HG03064 (cell line): ENCODE measurements around the gene CAMK2D.
"Not testable (repeated sequence)": the region's sequence is repeated elsewhere in the genome, so short reads cannot be mapped to it uniquely, and the experiment has no call there.

Source experiments
- ATAC-seq: cut with Tn5 transposase; IDR thresholded peaks from one replicate; pipeline ENCODE4 v1.9.1; 2021; ENCODE audit warnings: low read depth; ENCODE audit not compliant: unreplicated experiment

The CAMK2D gene

DNA sequence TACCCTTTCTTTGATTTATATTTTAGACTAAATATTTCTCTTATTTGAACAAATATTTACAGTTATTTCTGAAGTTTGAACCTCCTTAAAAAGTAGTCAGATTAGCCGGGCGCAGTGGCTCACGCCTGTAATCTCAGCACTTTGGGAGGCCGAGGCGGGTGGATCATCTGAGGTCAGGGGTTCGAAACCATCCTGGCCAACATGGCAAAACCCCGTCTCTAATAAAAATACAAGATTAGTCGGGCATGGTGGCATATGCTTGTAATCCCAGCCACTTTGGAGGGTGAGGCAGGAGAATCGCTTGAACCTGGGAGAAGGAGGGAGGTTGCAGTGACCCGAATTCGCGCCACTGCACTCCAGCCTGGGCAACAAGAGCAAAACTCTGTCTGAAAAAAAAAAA, 2.4 kb upstream of the CAMK2D start:
- ATAC-seq, result not testable (repeated sequence)

DNA sequence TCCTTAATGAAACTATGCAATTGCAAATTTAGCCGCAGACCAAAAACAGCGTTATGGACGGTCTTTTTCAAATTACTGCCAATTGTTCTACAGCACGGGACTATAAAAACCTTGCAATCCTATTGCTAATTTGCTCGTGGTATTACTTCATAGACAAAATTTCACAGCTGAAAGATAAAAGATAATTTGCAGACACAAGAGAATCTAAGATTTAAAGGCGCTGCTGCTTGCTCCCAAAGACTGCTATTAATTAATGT, 1.4 kb upstream of the CAMK2D start:
- ATAC-seq, result no peak

DNA sequence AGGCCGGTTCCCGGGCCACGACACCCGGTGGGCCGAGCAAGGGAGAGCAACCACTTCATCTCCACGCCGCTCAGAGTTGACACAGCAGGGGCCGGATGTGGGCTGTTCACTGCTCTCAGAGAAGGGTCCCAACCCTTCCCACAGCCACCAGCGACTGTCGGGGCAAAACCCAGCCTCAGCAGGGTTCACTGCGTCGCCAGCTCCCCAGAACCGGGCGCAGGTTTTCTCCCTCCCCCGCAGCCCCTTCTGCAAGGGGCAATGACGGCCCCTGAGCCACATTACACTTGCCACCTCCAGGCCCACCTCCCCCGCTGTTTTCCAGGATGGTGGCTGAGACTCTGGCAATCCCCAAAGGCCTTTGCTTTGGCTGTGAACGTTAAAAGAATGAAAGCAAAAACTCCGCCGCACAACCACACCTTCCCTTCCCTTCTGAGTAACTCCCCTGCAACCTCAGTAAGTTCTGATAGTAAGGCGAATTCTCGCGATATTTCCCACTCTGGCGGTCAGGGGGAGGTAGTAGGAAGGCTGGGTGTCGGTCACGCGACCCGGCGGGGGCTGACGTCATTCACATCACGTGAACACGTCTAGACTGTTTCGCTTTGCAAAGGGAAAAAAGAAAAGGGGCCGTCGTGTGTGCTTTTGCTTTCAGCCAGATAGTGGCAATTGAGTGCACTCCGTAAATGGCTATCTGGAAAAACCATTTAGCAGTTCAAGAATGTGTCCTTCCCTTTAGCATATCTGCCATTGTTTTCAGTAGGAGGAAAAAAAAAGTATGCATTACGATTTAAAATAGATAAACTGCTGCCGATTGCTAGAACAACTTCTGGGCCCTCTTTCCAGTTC, 869 bp upstream of the CAMK2D start:
- ATAC-seq, result peak; percentile 52

DNA sequence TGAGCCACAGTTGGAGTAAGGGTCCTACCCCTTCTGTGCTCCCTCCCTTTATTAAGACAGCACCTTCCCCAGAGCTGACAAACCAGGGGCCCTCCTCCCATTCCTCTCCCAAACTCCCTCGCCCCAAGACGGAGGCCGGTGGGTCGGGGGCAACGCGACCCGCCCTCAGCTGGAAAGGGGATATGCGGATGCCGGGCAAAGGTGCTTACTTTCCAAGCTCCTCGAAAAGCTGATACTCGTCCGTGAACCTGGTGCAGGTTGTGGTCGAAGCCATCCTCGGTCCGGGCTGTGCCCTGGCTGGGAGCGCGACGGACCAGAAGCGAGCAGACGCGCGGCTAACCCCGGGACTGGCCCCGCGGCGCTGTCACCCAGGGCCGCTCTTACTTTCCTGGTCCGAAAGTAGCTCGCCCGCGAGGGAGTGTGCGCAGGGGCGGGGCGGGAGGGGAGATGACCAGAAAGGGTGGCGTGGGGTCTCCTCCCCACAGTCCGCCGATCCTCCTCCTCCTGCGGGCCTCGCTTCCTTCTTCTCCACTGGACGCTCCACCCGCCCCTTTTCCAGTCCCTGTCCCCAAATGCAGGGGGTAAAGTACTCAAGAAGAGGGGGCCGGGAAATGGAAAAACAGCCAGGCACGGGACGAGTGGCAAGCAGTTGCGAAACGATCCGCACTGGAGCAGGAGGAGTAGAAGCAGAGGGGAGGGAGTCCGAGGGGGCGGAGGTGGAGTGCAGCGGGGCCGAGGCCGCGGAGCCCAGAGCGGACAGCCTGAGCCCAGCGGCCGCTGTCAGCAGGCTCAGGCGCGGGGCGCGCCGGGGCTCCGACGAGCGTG, 531 bp downstream of the CAMK2D start:
- ATAC-seq, result peak; percentile 21

DNA sequence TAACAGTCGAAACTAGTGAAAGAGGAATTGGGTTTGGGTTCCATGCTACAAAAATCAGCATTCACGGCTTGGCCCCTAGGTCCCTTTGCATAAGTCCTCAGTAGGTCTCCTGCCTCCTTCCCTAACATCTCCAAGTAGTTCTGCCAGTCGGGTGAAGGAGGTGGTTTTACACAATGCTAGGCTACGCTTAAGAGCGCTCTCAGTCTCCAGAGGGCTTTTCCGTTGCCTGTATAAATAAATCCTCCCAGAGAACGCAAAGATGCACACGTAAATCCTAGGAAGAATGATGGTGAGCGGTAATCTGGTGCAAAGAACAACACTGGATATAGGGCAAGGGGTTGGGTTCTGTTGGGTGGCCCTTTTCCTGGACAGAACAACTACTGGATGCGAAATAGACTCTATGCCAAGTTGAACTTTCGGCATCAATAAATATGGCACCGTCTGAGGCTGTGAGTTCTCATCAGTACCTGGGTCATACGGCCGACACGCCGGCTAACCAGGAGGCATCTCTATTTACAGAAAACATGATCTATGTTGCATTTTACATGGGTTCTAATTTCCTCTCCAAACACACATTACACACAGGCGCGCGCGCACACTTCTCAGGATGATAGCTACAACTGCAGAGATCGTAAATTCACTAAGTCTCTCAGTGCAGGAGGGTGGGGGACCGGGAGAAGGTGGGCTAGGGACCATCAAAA, 1.3 kb downstream of the CAMK2D start:
- no peak for ATAC-seq

DNA sequence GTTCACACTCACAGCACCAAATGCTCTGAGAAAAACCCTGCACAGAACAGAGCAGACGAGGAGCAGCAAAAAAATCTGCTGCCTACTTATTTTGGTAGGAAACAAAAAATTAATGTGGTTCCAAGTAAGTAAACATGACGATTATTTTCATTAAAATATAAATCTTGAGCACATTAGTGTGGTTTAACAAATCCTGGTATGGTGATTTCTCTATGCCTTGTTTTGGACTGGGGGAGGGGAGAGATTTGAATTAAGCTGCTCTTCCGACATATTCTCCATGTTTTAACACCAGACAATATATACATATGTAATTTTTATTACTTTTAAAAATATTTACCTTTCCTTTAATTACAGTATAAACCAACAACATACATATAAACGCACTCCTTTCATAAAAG, 1.8 kb downstream of the CAMK2D start:
- no peak for ATAC-seq

DNA sequence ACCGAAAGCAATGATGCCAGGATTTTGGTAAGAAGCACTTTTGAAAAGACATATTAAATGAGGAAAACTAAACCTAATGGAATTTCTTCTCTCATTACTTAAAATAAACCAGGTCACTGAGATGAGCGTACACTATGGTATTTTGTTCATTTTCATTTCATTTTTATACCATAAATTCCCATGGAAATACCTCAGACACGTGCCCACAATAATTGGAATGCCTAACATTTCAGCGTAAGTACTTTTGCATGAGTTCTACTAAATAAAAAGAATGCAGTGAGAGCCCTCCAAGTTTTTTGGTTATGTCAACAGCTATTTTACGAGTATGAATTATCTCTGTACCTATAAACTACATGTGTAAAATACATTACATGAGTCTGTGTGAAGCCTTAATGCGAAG, 3.2 kb downstream of the CAMK2D start:
- ATAC-seq, result no peak

DNA sequence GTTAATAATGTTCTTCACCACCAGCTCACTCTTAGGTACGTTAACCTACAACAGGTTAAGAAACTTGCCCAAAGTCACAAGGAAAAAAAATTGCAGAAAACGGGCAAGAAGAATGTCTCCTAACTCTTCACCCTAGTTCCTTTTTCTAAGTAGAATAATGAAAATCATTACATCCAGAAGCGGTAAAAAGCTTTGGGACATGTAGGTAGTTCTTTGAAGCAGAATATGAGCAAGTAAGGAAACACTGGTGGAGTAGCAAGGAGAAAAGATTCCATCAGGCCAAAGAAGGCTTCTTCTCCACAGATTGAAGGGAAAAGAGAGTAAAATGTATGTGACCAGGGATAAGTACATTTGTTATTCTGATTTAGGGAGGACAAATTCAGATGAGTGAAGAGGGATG, 4.1 kb downstream of the CAMK2D start:
- no peak for ATAC-seq

DNA sequence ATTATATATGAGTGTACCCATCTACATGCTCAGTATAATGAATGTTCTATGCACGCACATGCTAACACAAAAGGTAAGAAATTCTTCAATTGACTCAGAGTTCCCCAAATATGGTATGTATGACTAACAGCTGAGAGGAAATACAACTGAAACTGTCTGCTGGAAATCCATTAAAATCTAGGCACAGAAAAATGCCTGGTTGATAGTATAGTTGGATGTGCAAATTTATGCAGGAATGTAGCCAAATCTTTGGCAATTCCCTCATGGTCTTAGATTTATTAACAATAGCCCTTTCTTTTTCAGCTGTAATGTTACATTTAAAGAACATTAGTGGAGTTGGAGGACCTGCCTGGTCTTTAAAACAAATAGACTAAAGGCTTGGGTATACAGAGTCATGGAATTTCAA, 5.5 kb downstream of the CAMK2D start:
- ATAC-seq, result peak; percentile 68

DNA sequence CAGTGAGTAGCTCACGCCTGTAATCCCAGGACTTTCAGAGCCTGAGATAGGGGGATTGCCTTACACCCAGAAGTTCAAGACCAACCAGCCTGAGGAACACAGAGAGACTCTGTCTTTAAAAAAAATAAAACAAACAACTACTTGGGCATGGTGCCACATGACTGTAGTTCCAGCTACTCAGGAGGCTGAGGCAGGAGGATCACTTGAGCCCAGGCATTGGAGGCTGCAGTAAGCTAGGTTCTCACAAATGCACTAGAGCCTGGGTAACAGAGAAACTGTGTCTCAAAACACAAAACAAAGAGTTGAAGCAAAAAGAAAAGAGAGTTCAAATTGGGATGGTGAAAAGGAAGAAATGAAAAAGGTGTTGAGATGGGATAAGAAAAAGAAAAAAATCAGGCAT, 10.8 kb downstream of the CAMK2D start:
- no peak for ATAC-seq

DNA sequence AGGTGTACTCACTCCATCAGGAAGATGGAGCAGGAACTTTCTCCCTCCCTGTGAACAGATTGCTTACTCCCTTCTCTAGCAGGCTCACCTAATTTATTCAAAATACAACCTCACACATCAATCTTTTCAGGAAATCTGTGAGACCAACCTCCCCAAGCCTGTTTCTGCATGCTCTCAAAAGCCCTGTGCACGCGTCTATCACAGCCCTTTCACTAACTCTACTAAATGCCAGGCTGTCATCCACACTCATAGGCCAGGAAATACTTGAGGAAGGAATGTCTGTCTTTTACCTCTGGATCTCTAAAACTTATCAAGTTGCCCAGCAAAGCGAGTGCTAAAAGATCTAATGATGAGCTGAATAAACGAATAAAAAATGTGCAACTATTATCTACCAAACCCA, 11.2 kb downstream of the CAMK2D start:
- ATAC-seq, result no peak

DNA sequence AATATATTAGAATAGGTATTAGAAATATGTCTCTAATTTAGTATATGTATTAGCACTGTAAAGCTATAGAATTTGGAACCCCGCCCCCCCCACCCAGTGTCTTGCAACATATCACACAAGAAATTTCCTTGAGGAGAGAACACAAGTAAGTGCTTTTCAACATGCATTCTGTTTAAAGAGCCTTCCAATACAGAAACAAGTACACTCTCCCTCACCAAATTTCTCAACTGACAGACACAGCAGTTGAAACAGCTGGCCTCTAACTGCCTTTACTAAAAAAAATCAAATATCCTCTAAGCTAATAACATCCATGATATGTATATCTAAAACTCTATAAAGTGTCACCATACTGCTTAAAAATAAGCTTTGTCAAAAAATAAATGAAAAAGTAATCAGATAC, 12.4 kb downstream of the CAMK2D start:
- ATAC-seq, result no peak

DNA sequence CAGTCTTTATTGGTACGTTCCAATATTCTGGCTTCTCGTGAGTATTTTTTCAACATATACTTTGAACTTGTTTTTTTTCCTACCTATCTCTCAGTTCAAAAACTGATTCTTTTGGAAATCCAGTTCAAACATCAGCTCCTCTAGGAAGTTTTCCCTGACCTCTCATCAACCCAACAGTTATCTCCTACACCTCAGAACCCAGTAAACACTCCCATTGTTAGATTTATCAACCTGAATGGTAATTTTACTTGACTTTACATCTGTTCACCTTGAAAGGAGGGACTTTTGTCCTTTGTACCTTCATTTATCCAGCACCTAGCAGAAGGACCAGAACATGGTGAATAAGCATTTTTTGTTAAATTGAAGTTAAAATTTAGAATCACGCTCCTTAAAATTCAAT, 13.6 kb downstream of the CAMK2D start:
- ATAC-seq, result no peak

DNA sequence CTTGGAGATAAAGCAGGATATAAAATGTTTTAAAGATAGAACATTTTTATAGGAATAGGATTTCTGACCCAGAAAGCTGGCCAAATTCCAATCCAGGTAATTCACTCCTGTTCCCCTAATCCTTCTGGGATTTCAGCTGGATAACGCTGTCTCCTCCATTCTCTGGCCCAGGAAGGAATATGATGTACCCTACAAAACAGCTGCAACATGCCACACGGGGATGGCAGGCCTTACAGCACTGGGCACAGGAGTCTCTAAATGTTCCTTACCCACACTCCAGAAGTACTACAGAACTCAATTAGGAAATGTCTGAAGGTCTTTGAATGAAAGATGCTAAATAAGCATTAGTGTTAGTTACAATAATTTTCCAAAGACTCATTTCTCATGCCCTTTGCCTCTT, 15.8 kb downstream of the CAMK2D start:
- no peak for ATAC-seq

DNA sequence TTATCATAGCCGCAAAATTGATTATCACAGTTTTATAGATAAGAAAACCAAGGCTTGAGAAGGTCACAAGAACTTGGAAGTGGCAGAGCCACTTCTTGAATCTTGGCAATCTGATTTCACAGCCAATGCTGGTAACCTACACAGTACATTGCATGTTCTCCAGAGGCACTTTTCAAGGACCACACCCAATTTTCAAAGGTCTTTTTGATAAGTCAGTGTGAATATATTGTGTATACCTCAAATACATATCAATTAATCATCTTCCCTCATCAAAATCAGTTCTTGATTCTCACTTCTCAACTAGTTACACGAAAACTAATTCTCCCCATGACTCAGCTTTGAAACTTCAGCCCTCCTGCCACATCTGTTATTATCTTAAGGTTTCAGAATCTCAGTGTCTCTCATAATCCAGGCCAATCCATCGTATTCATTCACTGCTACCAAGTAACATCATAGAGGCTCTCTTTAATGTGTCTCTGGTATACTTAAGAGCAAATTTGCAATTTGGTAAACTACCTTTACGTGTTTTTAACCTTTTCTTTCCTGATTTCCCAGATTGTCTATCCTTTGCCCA, 16.8 kb downstream of the CAMK2D start:
- ATAC-seq, result no peak

DNA sequence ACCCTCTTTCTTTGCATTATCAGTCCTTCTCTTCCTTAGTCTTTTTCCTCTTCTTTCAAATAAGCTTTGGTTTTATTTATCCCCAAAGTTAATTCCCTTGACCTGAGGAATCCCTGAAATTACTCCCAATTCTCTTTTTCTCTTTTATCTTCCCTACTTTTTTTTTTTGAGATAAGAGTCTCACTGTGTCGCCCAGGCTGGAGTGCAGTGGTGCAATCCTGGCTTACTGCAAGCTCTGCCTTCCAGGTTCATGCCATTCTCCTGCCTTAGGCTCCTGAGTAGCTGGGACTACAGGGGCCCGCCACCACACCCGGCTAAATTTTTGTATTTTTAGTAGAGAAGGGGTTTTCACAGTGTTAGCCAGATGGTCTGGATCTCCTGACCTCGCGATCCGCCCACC, 17.8 kb downstream of the CAMK2D start:
- ATAC-seq, result no peak

DNA sequence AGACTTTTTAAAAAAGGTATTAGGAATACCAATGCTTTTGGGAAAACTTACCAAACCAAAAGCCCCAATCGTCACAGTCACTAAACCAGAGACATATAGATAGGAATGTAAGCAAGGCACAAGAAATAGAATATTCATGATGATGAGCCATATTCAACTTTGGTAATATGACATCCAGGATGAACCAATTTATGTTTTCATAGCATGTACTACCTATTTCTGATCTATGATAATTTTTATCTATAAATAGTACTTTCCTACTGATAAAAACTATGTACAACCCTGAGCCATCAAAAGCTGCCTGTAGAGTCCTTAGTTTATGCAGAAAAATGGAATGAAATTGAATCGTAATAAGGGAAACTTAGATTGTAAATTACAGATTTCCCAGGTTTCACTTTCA, 18.9 kb downstream of the CAMK2D start:
- no peak for ATAC-seq

DNA sequence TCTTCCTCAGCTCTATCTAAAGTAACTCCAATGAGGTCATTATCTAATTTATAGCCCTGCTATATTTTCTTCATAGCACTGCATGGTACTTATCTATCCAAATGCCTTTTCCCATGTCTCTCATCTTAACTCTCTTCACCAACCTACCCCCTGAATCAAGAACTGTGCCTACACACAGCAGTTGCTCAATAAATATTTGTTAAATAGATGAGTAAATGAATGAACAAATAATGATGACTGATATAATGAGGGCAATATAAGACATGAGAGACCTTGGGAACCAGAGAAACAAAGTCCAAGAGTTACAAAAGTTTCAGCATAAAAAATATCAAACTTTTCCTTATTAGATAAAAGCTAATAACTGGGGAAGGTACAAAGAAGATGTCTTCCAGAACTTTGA, 19.6 kb downstream of the CAMK2D start:
- ATAC-seq, result no peak

DNA sequence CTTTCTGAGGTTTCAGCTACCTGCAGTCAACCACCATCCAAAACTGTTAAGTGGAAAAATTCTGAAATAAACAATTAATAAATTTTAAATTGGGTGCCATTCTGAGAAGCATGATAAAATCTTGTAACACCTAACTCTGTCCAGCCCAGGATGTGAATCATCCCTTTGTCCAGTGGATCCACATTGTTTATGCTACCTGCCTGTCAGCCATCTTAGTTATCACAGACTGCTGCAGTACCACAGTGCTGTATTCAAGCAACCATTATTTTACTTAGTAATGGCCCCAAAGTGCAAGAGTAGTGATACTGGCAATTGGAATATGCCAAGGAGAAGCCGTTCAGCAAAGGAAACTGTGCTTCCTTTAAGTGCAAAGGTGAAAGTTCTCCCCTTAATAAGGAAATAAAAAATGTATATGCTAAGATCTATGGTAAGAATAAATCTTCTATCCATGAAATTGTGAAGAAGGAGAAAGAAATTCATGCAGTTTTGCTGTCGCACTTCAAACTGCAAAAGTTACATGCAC, 20.6 kb downstream of the CAMK2D start:
- no peak for ATAC-seq

DNA sequence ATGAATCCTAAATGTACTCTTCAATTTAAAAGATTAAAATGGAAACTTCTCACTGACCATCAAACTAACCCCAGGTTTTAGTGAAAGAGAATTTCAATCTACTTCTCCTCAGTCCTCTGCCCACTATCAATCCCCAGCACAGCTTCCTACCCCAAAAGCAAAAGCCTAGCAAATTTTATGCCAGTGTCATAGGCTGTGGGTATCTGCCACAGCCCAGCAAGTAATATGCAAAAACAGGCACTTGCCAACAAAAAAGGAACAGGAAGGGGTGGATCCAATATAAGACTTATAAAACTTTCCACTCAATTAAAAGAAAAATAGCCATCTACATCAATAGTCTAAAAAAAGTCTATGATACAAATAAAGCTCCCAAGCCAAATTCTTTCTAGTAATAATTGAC, 22.3 kb downstream of the CAMK2D start:
- ATAC-seq, result no peak

DNA sequence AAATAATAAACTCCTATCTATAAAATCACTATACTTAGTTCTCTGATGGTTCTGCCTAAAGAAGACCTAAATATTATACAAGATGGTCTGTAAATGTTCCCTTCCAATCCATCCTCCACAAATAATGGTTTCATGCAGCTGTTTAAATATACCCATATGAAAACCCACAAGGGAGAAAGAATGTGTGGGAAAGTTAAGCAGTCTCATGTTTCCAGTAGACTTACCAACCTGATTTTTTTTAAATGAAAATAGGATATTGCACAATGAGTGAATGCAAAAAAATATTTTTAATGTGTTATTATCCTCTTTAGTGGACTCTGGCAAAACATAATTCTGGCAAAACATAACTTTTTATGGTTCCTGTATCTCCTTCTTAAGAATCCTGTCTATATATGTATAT, 23.3 kb downstream of the CAMK2D start:
- ATAC-seq, result no peak
